ENCODE data around the gene WSCD1. TPM values are rescaled to one million over a fixed set of nuclear protein-coding genes. Genes with fewer than 3 reads are reported as not detected.

The WSCD1 gene
- total RNA-seq, 2 donors from 2014 or later = 19.5 to 22.3 TPM

DNA sequence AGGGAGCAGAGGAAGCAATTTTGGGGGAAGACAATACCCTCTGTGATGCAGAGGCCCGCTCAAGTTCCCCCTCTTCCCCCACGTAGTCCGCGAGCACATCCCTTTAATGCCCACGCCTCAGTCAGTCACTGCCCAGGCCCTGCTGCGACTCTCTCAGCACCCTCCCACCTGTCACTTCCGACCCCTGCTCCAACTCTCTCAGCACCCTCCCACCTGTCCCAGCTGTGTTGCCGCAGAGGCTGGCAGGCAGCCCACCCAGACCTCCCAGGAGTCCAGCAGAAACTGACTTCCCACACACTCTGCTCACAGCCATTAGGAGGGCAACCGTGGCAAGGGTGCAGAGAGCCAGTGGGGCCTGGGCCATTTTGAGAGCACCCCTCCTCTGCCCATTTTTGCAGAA is 92.7 kb downstream of the WSCD1 start:
- H3K9me3 ChIP-seq = no peaks in the 10 kb centered on the region
- H3K9ac ChIP-seq (ENCODE audit: low read depth in 2 of 2, low read length in 2 of 2) = no peak overlapping the region
- intact Hi-C loops (cut with DNase I) = no loop called here
- H3K36me3 ChIP-seq = no peaks in the 10 kb centered on the region
- TF ChIP-seq, protein P1, sequence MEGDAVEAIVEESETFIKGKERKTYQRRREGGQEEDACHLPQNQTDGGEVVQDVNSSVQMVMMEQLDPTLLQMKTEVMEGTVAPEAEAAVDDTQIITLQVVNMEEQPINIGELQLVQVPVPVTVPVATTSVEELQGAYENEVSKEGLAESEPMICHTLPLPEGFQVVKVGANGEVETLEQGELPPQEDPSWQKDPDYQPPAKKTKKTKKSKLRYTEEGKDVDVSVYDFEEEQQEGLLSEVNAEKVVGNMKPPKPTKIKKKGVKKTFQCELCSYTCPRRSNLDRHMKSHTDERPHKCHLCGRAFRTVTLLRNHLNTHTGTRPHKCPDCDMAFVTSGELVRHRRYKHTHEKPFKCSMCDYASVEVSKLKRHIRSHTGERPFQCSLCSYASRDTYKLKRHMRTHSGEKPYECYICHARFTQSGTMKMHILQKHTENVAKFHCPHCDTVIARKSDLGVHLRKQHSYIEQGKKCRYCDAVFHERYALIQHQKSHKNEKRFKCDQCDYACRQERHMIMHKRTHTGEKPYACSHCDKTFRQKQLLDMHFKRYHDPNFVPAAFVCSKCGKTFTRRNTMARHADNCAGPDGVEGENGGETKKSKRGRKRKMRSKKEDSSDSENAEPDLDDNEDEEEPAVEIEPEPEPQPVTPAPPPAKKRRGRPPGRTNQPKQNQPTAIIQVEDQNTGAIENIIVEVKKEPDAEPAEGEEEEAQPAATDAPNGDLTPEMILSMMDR (IDR thresholded peaks at IDR 0.05) = no peak
- H3K4me3 ChIP-seq = no peak overlapping the region
- H3K27ac ChIP-seq = no peak overlapping the region
- H3K4me1 ChIP-seq = no peaks in the 10 kb centered on the region
- H3K27me3 ChIP-seq = no peaks in the 10 kb centered on the region
- no peak for DNase-seq

DNA sequence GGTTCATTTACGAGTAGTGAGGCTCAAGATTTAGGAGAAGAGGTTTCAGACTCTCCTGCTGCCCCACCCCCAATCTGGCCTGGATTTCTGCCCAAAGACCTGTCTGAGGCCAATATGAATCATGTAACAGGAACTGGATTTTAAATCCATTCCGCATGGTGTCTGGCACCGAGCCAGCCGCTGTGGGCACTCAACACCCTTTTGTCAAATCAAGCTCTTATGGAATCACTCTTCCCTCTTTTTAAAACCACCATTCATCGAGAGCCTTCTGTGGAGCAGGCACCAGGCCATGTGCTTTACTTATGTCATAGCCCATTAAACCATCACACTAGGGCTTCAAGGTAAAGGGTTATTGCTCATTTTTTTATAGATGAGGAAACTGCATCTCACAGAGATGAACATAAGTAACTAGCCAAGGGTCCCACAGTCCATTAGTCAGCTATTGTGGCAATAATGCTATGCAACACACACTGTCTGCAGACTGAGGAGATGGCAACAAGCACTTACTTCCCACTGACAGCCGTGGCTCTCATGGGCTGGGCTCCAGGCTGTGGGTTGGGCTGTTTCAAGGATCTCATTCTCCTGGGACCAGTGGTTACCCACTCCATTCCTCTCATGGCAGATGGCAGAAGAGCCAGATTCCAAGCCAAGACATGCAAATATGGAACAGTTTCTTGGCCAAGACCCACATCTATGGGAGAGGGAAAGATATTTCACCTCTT is 93.6 kb downstream of the WSCD1 start:
- Histone ChIP-seq H3K27ac (no peak overlapping the region), H3K4me3 (no peak overlapping the region), H3K9ac (ENCODE audit: low read depth in 2 of 2, low read length in 2 of 2) (no peak overlapping the region), H3K9me3 (no peaks in the 10 kb centered on the region), H3K36me3 (no peaks in the 10 kb centered on the region), H3K27me3 (no peaks in the 10 kb centered on the region), H3K4me1 (no peaks in the 10 kb centered on the region)
- no peak for DNase-seq
- intact Hi-C loops (cut with DNase I) = no loop called here
- TF ChIP-seq, protein P1 (IDR thresholded peaks at IDR 0.05) = no peak

DNA sequence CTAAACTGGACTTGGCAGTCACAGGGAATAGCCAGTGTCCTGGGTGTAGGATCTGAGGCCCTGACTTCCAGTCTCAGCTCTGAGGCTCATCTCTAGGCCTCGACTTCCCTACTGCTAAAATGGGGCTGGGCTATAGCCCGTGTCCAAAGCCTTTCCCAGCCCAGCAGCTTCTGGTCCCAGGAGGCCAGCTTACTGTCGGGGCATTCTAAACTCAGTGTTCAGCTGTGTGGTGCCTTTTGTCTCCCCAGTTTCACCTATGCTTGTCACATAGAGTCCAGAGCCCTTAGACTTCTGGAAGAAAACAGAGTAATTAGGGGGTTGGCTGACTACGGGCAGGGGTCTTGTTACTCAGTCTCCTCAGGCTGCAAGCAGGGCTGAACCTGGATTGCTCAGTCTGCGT is 94.8 kb downstream of the WSCD1 start:
- no peak overlapping the region for H3K27ac ChIP-seq
- no peaks in the 10 kb centered on the region for H3K27me3 ChIP-seq

DNA sequence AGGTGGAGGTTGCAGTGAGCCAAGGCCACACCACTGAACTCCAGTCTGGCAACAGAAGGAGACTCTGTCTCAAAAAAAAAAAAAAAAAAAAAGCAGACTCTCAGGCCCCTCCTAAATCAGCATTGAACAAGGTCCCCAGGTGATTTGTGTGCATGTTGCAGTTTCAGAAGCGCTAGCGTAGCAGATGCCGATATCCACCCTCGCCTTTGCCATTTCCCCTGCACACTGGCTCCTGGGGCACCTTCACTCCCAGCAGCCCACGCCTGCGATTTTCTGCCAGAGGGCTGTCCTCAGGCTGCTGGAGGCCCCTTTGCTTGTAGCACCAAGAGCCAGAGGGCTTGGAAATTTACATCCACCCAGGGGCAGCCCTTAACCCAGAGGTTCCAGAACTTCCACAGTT is 95.6 kb downstream of the WSCD1 start:
- H3K9ac ChIP-seq (ENCODE audit: low read depth in 2 of 2, low read length in 2 of 2) = no peak overlapping the region
- H3K9me3 ChIP-seq = no peaks in the 10 kb centered on the region
- DNase-seq = no peak
- no peaks in the 10 kb centered on the region for H3K4me1 ChIP-seq
- intact Hi-C loops (cut with DNase I) = no loop called here
- H3K4me3 ChIP-seq = no peak overlapping the region
- TF ChIP-seq, protein P1 (IDR thresholded peaks at IDR 0.05) = no peak
- no peaks in the 10 kb centered on the region for H3K27me3 ChIP-seq
- no peaks in the 10 kb centered on the region for H3K36me3 ChIP-seq
- H3K27ac ChIP-seq = no peak overlapping the region

More for the DNA sequence above, 94.8 kb downstream of the WSCD1 start:
- no peak for DNase-seq
- TF ChIP-seq, protein P1 (IDR thresholded peaks at IDR 0.05) = no peak
- Histone ChIP-seq H3K9ac (ENCODE audit: low read depth in 2 of 2, low read length in 2 of 2) (no peak overlapping the region), H3K36me3 (no peaks in the 10 kb centered on the region), H3K9me3 (no peaks in the 10 kb centered on the region), H3K4me1 (no peaks in the 10 kb centered on the region), H3K4me3 (no peak overlapping the region)
- intact Hi-C loops (cut with DNase I) = no loop called here

DNA sequence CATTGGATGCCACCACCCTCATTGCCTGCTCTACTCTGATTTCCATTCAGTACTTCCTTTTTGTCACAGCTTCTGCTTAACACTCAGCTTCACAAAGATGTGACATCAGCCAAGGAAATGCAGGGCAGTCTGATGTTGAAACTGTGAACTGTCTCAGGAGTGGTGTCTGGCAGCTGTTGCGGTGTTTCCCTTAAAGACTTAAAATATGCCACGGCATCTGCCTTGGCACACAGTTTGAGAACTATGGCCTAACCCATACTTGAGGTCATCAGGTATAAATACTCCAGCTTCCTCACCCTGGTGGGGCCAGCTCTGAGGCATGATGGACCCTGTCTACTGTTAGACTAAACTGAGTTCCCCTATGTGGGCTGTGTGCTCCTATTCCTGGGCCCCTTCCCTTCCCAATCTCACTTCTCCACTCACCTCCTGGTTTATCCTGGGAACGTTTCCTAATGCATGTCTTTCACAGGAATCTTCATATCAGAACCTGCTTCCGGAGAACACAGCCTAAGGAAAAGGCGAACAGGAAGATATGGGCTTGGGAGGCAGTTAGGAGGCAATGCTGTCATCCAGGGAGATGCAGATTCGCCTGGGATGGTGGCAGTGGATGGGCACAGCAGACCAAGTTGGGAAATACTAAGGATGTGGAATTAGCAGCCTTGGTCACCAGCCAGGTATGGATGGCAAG is 96.5 kb downstream of the WSCD1 start:
- Histone ChIP-seq H3K9ac (ENCODE audit: low read depth in 2 of 2, low read length in 2 of 2) (no peak overlapping the region), H3K9me3 (no peaks in the 10 kb centered on the region), H3K27ac (no peak overlapping the region), H3K27me3 (no peaks in the 10 kb centered on the region), H3K4me3 (no peak overlapping the region), H3K4me1 (no peaks in the 10 kb centered on the region), H3K36me3 (no peaks in the 10 kb centered on the region)
- intact Hi-C loops (cut with DNase I) = no loop called here
- TF ChIP-seq, protein P1 (IDR thresholded peaks at IDR 0.05) = no peak
- no peak for DNase-seq
